ENCODE measurements around the gene FASTK.

DNA sequence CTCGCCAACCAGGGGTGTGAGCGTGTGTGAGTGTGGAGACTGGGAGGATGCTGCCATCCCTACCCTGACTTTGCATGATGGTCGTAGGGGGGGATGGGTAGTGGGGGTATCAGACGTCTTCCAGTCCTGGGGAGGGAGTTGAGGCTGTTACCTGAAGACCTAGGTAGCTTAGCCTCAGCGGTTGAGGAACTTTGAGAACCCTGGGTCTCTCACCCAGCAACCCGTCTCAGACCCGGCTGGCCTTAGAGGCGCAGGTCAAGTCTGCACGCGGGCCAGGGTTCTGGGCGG, 18.6 kb downstream of the FASTK start:
- TF ChIP-seq, protein P1, sequence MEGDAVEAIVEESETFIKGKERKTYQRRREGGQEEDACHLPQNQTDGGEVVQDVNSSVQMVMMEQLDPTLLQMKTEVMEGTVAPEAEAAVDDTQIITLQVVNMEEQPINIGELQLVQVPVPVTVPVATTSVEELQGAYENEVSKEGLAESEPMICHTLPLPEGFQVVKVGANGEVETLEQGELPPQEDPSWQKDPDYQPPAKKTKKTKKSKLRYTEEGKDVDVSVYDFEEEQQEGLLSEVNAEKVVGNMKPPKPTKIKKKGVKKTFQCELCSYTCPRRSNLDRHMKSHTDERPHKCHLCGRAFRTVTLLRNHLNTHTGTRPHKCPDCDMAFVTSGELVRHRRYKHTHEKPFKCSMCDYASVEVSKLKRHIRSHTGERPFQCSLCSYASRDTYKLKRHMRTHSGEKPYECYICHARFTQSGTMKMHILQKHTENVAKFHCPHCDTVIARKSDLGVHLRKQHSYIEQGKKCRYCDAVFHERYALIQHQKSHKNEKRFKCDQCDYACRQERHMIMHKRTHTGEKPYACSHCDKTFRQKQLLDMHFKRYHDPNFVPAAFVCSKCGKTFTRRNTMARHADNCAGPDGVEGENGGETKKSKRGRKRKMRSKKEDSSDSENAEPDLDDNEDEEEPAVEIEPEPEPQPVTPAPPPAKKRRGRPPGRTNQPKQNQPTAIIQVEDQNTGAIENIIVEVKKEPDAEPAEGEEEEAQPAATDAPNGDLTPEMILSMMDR (conservative IDR thresholded peaks at IDR 0.05; ENCODE audit: low read depth, low read length), result no peak
- TF ChIP-seq CEBPB (IDR thresholded peaks at IDR 0.05; ENCODE audit: low read depth, low read length), result no peak
- no peak for TF ChIP-seq MAFK (IDR thresholded peaks at IDR 0.05; ENCODE audit: low read depth, low read length)
- no peak for TF ChIP-seq SMC3 (IDR thresholded peaks at IDR 0.05; ENCODE audit: low read depth, low read length)
- TF ChIP-seq POLR2A (IDR thresholded peaks at IDR 0.05; ENCODE audit: low read depth, low read length), result no peak
- no peak for TF ChIP-seq MAZ (IDR thresholded peaks at IDR 0.05; ENCODE audit: borderline replicate concordance, low read depth, low read length)
- no peak for TF ChIP-seq CHD1 (IDR thresholded peaks at IDR 0.05; ENCODE audit: low read depth, low read length)
- no peak for TF ChIP-seq RAD21 (IDR thresholded peaks at IDR 0.05; ENCODE audit: low read length)
- TF ChIP-seq USF2 (IDR thresholded peaks at IDR 0.05; ENCODE audit: low read depth, low read length), result no peak
- no peak for TF ChIP-seq MXI1 (IDR thresholded peaks at IDR 0.05; ENCODE audit: borderline replicate concordance, low read depth, low read length)
